Fibroblast of lung (primary cell): ENCODE measurements around the gene HCST. TPM values are rescaled to one million over a fixed set of nuclear protein-coding genes. Genes with fewer than 3 reads are reported as not detected.

ENCODE experiments used
- DNase-seq, 2 donors: peaks; one replicate each; pipeline versions ENCODE4 v3.0.0 to v3.0.0-alpha.2; 2010; ENCODE audit warnings: low read depth in 2 of 2
- H2AFZ ChIP-seq: 2 replicates; pipeline ENCODE4 v1.5.1; 2012; ENCODE audit warnings: low read length, control low read depth, inconsistent platforms
- H3K27ac ChIP-seq: 2 replicates; pipeline ENCODE4 v1.5.1; 2011; ENCODE audit warnings: low read length, control low read depth; ENCODE audit not compliant: insufficient read depth
- H3K27me3 ChIP-seq: 2 replicates; pipeline ENCODE4 v1.5.1; 2011; ENCODE audit warnings: mild to moderate bottlenecking, low read length; ENCODE audit not compliant: control insufficient read depth, insufficient read depth
- H3K36me3 ChIP-seq: 2 replicates; pipeline ENCODE4 v1.5.1; 2011; ENCODE audit warnings: low read length; ENCODE audit not compliant: control insufficient read depth, insufficient read depth
- H3K4me1 ChIP-seq: 2 replicates; pipeline ENCODE4 v1.5.1; 2011; ENCODE audit warnings: low read length; ENCODE audit not compliant: control insufficient read depth, insufficient read depth; ENCODE audit errors: extremely low read depth
- H3K4me2 ChIP-seq: 2 replicates; pipeline ENCODE4 v1.5.1; 2011; ENCODE audit warnings: low read length, control low read depth; ENCODE audit not compliant: insufficient read depth; ENCODE audit errors: extremely low read depth
- H3K4me3 ChIP-seq, 4 experiments: fragments of 200-600 bp in 1 of 4; sonication (generic) in 1 of 4; replicated peaks in 1 of 4; 2 replicates each; pipeline ENCODE4 v1.5.1; 2011 to 2016; ENCODE audit warnings: low read length in 4 of 4, low read depth in 3 of 4, mild to moderate bottlenecking in 3 of 4, control low read depth in 2 of 4, inconsistent platforms in 1 of 4, mixed read lengths in 1 of 4; ENCODE audit not compliant: insufficient read depth in 1 of 4; ENCODE audit errors: control extremely low read depth in 1 of 4
- H3K79me2 ChIP-seq: 2 replicates; pipeline ENCODE4 v1.5.1; 2012; ENCODE audit warnings: mild to moderate bottlenecking, low read length, inconsistent platforms; ENCODE audit not compliant: control insufficient read depth, insufficient read depth
- H3K9ac ChIP-seq: 2 replicates; pipeline ENCODE4 v1.5.1; 2011; ENCODE audit warnings: mild to moderate bottlenecking, low read length, control low read depth; ENCODE audit not compliant: insufficient read depth
- H3K9me3 ChIP-seq: 2 replicates; pipeline ENCODE4 v1.5.1; 2012; ENCODE audit warnings: low read depth, low read length; ENCODE audit not compliant: control insufficient read depth, insufficient read depth
- H4K20me1 ChIP-seq: 2 replicates; pipeline ENCODE4 v1.5.1; 2011; ENCODE audit warnings: low read length; ENCODE audit not compliant: control insufficient read depth, insufficient read depth; ENCODE audit errors: extremely low read depth
- CTCF ChIP-seq, 2 donors: IDR thresholded peaks in 1 of 2; conservative IDR thresholded peaks in 1 of 2; 1 replicate in 1 of 2; 2 replicates in 1 of 2; pipeline ENCODE4 v1.5.1; 2011 to 2012; ENCODE audit warnings: low read length in 2 of 2, control low read depth in 1 of 2, inconsistent platforms in 1 of 2, low read depth in 1 of 2, mild to moderate bottlenecking in 1 of 2
- EZH2 ChIP-seq: IDR thresholded peaks from 2 replicates; pipeline ENCODE4 v1.5.1; 2012; ENCODE audit warnings: low read length, control low read depth, mild to moderate bottlenecking; ENCODE audit errors: missing control alignments
- polyA plus RNA-seq, 2 donors: library from polyadenylated mRNA; depleted of rRNA in 1 of 2; stranded (reverse) in 1 of 2; unstranded in 1 of 2; fragments of >200 nt; gene quantifications; 2 replicates each; pipeline ENCODE4 v1.2.1, GENCODE V29; 2011 to 2012; ENCODE audit warnings: missing spikeins in 1 of 2
- total RNA-seq: library from RNA; depleted of rRNA; stranded (reverse); fragments of >200 nt; gene quantifications from 2 replicates; pipeline ENCODE4 v1.2.1, GENCODE V29; 2014

HCST gene
- total and polyA plus RNA-seq, 2 donors (not counting 1 experiment from before 2014, with no cell fraction given), result 0.14 to 2.0 TPM

GRCh38 chr19:35911173-35911572 lies 8.8 kb downstream of the HCST start:
- DNase-seq, result no peak
- no peaks in the 10 kb centered on the region for H3K27me3 ChIP-seq
- no peaks in the 10 kb centered on the region for H3K36me3 ChIP-seq
- no peak overlapping the region for H3K4me3 ChIP-seq
- no peak overlapping the region for H3K4me2 ChIP-seq
- no peak overlapping the region for H3K27ac ChIP-seq
- no peaks in the 10 kb centered on the region for H3K9me3 ChIP-seq
- TF ChIP-seq CTCF (conservative IDR thresholded peaks at IDR 0.05 in 1 of 2, IDR thresholded peaks at IDR 0.05 in 1 of 2; ENCODE audit: low read depth in 1 of 2, low read length in 2 of 2) (no peak), EZH2 (no peak)
- no peaks in the 10 kb centered on the region for H4K20me1 ChIP-seq
- H3K79me2 ChIP-seq, result no peaks in the 10 kb centered on the region
- H3K9ac ChIP-seq, result no peak overlapping the region
- no peaks in the 10 kb centered on the region for H3K4me1 ChIP-seq
- no peak overlapping the region for H2AFZ ChIP-seq

- Histone ChIP-seq H3K9ac (no peak overlapping the region), H2AFZ (no peak overlapping the region)
- no peak for TF ChIP-seq EZH2
- no peak for TF ChIP-seq CTCF (conservative IDR thresholded peaks at IDR 0.05 in 1 of 2, IDR thresholded peaks at IDR 0.05 in 1 of 2; ENCODE audit: low read depth in 1 of 2, low read length in 2 of 2)
These were observed 9.5 kb downstream of the HCST start for GRCh38 chr19:35911790-35912189.

GRCh38 chr19:35913589-35913988 lies 11.3 kb downstream of the HCST start:
- Histone ChIP-seq H3K4me1 (no peaks in the 10 kb centered on the region), H3K9me3 (no peaks in the 10 kb centered on the region), H3K9ac (no peak overlapping the region), H3K36me3 (no peaks in the 10 kb centered on the region), H4K20me1 (no peaks in the 10 kb centered on the region), H3K4me3 (no peak overlapping the region), H3K27ac (no peak overlapping the region), H3K79me2 (no peaks in the 10 kb centered on the region), H2AFZ (no peak overlapping the region), H3K27me3 (no peaks in the 10 kb centered on the region), H3K4me2 (peak overlapping the region; percentile 15)
- DNase-seq, result peak in 1 of 2 donors; percentile 60
- TF ChIP-seq EZH2 (no peak), CTCF (conservative IDR thresholded peaks at IDR 0.05 in 1 of 2, IDR thresholded peaks at IDR 0.05 in 1 of 2; ENCODE audit: low read depth in 1 of 2, low read length in 2 of 2) (no peak)

More at GRCh38 chr19:35911790-35912189, 9.5 kb downstream of the HCST start:
- H3K27me3 ChIP-seq, result no peaks in the 10 kb centered on the region
- no peaks in the 10 kb centered on the region for H3K36me3 ChIP-seq
- no peaks in the 10 kb centered on the region for H4K20me1 ChIP-seq
- no peaks in the 10 kb centered on the region for H3K4me1 ChIP-seq
- no peak overlapping the region for H3K27ac ChIP-seq
- H3K4me2 ChIP-seq, result no peak overlapping the region
- H3K4me3 ChIP-seq, result no peak overlapping the region
- no peaks in the 10 kb centered on the region for H3K9me3 ChIP-seq
- DNase-seq, result peak in 1 of 2 donors; percentile 38
- H3K79me2 ChIP-seq, result no peaks in the 10 kb centered on the region
